ENCODE measurements around the gene NCKAP5.

The NCKAP5 gene

DNA sequence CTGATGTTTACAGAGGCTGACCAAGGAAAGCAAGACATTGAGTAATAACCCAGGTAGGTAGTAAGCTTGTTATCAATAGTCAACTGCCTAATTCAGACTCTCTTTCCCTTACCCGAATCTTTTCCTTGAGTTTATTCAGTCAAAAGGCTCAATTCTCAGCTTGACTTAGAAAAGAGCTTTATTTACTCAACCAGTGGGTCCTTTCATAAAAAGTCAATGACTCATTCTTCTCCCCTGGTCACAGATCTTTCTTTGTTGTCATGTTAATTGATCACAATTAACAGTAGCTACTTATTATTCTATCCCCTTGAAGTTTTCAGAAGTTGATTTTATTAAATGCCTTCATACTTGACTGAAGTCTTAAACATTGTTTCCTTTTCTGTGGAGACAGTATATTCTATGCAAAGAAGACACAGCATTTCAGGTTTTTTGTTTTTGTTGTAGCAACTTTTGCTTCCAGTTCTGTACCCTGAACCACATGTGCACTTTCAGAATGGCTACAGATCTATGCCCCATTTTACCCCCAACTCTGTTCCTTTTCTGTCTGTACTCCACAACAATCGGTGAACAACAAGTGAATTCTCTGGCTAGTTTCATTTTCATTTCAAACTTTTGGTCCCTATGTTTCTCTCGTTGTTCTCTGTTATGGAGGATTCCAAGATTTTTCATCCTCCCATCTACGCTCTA is 428.3 kb downstream of the NCKAP5 start:
- Mint-ChIP-seq H3K27ac (no peak overlapping the region), H3K27me3 (ENCODE audit: low read depth) (no peaks in the 10 kb centered on the region), H3K4me3 (no peak overlapping the region), H3K36me3 (ENCODE audit: low read depth) (no peaks in the 10 kb centered on the region), H3K4me1 (ENCODE audit: low read depth) (no peaks in the 10 kb centered on the region), H3K9me3 (peaks cover 1% of the 10 kb centered on the region)
- no peak for DNase-seq (ENCODE audit: low spot score)

DNA sequence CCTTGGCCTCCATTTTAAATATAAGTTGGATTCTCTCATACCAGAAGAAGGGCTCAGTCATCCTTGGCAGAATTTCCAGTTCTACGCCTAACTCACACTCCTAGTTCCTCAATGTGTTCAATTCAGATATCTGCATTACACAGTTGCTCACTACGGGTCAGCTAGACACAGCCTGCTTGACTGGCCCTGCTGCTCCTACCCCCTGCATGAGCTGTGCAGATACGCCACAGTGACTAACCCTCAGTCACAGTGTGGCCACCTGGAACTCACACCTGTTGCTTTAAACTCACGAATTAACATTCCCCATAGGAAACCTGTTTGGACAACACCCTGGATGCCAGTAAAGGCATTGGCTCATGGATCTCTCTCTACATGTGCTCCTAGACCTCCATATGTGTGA is 429.6 kb downstream of the NCKAP5 start:
- no peaks in the 10 kb centered on the region for H3K36me3 Mint-ChIP-seq (ENCODE audit: low read depth)
- no peaks in the 10 kb centered on the region for H3K4me1 Mint-ChIP-seq (ENCODE audit: low read depth)
- H3K27me3 Mint-ChIP-seq (ENCODE audit: low read depth), result no peaks in the 10 kb centered on the region
- no peak overlapping the region for H3K4me3 Mint-ChIP-seq
- H3K9me3 Mint-ChIP-seq, result peaks cover 3% of the 10 kb centered on the region
- no peak overlapping the region for H3K27ac Mint-ChIP-seq
- no peak for DNase-seq (ENCODE audit: low spot score)

DNA sequence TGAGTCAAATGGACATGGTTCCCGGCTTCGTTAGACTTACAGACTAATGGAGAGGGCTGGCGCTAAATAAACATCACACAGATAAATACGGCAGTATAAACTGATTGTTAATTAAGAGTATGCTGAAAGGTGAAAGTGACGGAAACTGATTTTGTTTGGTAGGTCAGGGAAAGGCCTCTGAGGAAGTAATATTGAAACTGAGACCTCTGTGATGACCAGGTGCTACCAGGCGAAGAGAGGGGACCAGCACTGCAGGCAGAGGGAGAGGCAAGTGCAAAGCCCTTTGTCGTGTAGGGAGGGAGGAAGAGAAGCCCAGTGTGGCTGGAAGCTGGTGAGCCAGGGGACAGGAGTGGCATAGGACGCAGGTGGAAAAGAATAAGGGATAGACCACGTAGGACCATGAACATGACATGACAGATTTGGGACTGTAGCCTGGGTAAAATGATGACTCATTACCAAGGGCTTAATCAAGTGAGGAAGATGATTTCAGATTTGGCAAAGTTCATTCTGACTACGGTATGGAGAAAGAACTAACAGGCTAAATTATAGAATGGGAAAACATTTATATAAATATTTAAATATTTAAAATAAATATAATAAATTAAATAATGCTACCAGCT is 433.1 kb downstream of the NCKAP5 start:
- no peak for DNase-seq (ENCODE audit: low spot score)
- H3K4me1 Mint-ChIP-seq (ENCODE audit: low read depth), result peaks cover 1% of the 10 kb centered on the region
- no peak overlapping the region for H3K27ac Mint-ChIP-seq
- no peaks in the 10 kb centered on the region for H3K36me3 Mint-ChIP-seq (ENCODE audit: low read depth)
- H3K27me3 Mint-ChIP-seq (ENCODE audit: low read depth), result no peaks in the 10 kb centered on the region
- no peak overlapping the region for H3K4me3 Mint-ChIP-seq
- H3K9me3 Mint-ChIP-seq, result peaks cover 3% of the 10 kb centered on the region

DNA sequence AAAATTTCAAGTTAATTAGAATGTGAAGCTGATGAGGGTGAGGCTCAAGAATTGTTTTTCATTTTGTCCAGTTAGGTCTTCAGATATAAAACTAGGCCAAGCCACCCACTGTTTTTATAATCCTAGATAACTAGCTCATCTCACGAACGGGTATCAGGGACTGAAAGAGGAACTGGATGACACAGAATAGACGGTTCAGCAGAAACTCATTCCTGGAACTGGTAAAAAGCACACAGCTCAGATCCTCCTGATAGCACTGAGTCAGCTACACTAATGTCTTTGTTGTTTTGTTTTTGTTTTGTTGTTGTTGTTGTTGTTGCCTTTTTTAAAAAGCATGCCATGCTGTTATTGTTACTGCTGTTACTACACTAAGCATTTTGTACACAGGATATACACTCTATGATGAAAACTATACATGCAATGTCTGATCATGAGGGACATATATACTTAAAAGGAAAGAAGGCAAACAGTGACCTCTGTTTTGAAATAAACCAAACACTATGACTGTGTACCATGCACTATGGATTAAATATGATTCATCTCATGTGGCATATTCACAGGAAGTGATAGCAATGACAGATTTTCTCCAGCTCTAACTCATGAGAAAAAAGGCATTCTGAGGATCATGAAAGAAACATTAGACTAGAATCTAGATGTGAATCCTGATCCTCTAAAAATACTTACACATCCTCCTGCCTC is 437.6 kb downstream of the NCKAP5 start:
- Mint-ChIP-seq H3K27ac (no peak overlapping the region), H3K27me3 (ENCODE audit: low read depth) (no peaks in the 10 kb centered on the region), H3K9me3 (peaks cover 3% of the 10 kb centered on the region), H3K4me1 (ENCODE audit: low read depth) (peaks cover 1% of the 10 kb centered on the region), H3K36me3 (ENCODE audit: low read depth) (no peaks in the 10 kb centered on the region), H3K4me3 (no peak overlapping the region)
- DNase-seq (ENCODE audit: low spot score), result no peak

- no peaks in the 10 kb centered on the region for H3K4me1 Mint-ChIP-seq (ENCODE audit: low read depth)
- H3K27ac Mint-ChIP-seq, result no peak overlapping the region
Observed at GRCh38 chr2:133124446-133124845, 443.8 kb downstream of the NCKAP5 start.

GRCh38 chr2:133123904-133124303 is 444.4 kb downstream of the NCKAP5 start:
- Mint-ChIP-seq H3K27me3 (ENCODE audit: low read depth) (no peaks in the 10 kb centered on the region), H3K4me3 (no peak overlapping the region), H3K27ac (no peak overlapping the region), H3K9me3 (no peaks in the 10 kb centered on the region), H3K4me1 (ENCODE audit: low read depth) (no peaks in the 10 kb centered on the region), H3K36me3 (ENCODE audit: low read depth) (no peaks in the 10 kb centered on the region)
- no peak for DNase-seq (ENCODE audit: low spot score)

More at GRCh38 chr2:133124446-133124845, 443.8 kb downstream of the NCKAP5 start:
- Mint-ChIP-seq H3K36me3 (ENCODE audit: low read depth) (no peaks in the 10 kb centered on the region), H3K4me3 (no peak overlapping the region), H3K27me3 (ENCODE audit: low read depth) (no peaks in the 10 kb centered on the region), H3K9me3 (no peaks in the 10 kb centered on the region)
- DNase-seq (ENCODE audit: low spot score), result no peak

GRCh38 chr2:133123393-133123792 is 444.9 kb downstream of the NCKAP5 start:
- DNase-seq (ENCODE audit: low spot score), result no peak
- H3K4me1 Mint-ChIP-seq (ENCODE audit: low read depth), result no peaks in the 10 kb centered on the region
- no peak overlapping the region for H3K4me3 Mint-ChIP-seq
- H3K9me3 Mint-ChIP-seq, result no peaks in the 10 kb centered on the region
- no peak overlapping the region for H3K27ac Mint-ChIP-seq
- H3K36me3 Mint-ChIP-seq (ENCODE audit: low read depth), result no peaks in the 10 kb centered on the region
- H3K27me3 Mint-ChIP-seq (ENCODE audit: low read depth), result no peaks in the 10 kb centered on the region

- no peak for DNase-seq (ENCODE audit: low spot score)
Observed at GRCh38 chr2:133122529-133122928, 445.7 kb downstream of the NCKAP5 start.

DNA sequence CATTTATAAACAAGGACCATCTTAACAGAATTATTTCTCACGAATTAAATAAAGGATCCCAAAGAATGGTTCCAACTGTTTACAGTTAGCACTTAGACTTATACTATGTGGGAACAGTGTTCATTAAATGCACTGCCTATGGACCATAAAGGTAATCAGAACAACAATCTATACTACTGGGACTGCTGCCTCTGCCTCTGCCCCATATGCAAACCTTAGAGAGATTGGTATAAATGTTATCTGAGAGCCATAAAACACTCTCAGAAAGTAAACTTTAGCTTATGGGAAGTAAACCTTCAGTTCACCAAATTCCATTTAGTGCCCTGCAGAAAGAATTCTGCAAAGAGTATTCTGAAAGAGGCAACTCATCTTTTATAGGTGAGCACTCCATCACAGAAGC is 448.0 kb downstream of the NCKAP5 start:
- Mint-ChIP-seq H3K27ac (no peak overlapping the region), H3K4me1 (ENCODE audit: low read depth) (no peaks in the 10 kb centered on the region)
- no peak for DNase-seq (ENCODE audit: low spot score)

More at GRCh38 chr2:133122529-133122928, 445.7 kb downstream of the NCKAP5 start:
- Mint-ChIP-seq H3K4me1 (ENCODE audit: low read depth) (no peaks in the 10 kb centered on the region), H3K9me3 (no peaks in the 10 kb centered on the region), H3K4me3 (no peak overlapping the region), H3K27me3 (ENCODE audit: low read depth) (no peaks in the 10 kb centered on the region), H3K36me3 (ENCODE audit: low read depth) (no peaks in the 10 kb centered on the region), H3K27ac (no peak overlapping the region)

GRCh38 chr2:133110201-133110600 is 458.1 kb downstream of the NCKAP5 start:
- Mint-ChIP-seq H3K36me3 (ENCODE audit: low read depth) (no peaks in the 10 kb centered on the region), H3K9me3 (peaks cover 4% of the 10 kb centered on the region), H3K27ac (no peak overlapping the region), H3K27me3 (ENCODE audit: low read depth) (no peaks in the 10 kb centered on the region), H3K4me1 (ENCODE audit: low read depth) (no peaks in the 10 kb centered on the region), H3K4me3 (no peak overlapping the region)
- no peak for DNase-seq (ENCODE audit: low spot score)

More for the DNA sequence above, 448.0 kb downstream of the NCKAP5 start:
- Mint-ChIP-seq H3K36me3 (ENCODE audit: low read depth) (no peaks in the 10 kb centered on the region), H3K9me3 (no peaks in the 10 kb centered on the region), H3K27me3 (ENCODE audit: low read depth) (no peaks in the 10 kb centered on the region), H3K4me3 (no peak overlapping the region)

DNA sequence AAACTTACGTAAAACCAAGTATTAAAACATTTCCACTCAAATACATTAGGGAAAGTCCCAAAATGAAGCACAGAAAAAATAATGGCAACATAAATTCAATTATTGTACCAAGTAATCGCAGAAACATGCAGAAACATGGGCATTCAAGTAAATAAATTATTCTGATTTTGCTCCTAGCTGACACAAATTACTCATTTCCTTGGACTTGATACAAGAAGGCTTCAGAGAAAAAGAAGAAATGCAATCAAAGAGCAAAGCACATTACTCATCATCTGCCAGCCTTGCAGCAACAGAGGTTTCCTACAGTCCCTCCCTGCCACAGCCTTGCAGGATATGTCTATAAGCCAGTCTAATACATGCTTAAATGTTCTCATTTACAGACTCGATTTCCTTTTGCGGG is 458.5 kb downstream of the NCKAP5 start:
- H3K36me3 Mint-ChIP-seq (ENCODE audit: low read depth), result no peaks in the 10 kb centered on the region
- no peaks in the 10 kb centered on the region for H3K27me3 Mint-ChIP-seq (ENCODE audit: low read depth)
- no peaks in the 10 kb centered on the region for H3K4me1 Mint-ChIP-seq (ENCODE audit: low read depth)
- no peak overlapping the region for H3K27ac Mint-ChIP-seq
- peaks cover 4% of the 10 kb centered on the region for H3K9me3 Mint-ChIP-seq
- DNase-seq (ENCODE audit: low spot score), result no peak
- no peak overlapping the region for H3K4me3 Mint-ChIP-seq

DNA sequence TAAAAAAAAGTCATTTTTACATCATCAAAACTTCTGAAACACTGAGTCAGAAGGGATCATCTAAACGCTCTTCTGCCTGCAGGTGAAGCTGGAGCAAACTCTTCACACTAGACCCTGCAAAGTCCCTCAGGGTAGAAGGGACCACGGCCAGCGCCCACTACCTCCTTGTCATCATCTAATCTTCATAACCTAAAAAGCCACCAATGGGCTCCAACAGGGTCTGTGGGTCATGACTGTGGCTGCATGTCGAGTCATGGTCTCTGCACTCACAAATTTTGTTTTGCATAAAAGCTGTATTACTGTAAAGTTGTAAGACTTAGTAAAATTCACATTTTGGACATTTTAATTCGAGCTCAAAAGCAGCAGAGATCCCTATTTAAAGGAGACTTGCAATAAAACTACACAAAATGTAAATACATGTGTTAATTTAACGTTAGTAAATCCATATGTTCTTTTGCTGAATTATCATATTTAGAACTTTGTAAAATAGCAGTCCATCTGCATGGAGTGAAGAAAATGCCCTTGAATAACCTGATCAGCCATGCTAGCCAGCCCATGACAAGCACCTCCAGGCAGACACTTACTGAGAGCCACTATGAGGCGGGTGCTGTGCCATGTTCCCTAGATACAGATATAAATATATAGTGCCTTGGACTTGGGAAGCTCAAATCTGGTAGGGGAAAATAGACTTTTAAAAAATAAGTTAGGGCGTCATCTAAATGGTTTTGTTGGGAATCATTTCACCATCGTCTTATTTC is 461.0 kb downstream of the NCKAP5 start:
- Mint-ChIP-seq H3K27me3 (ENCODE audit: low read depth) (no peaks in the 10 kb centered on the region), H3K9me3 (peaks cover 4% of the 10 kb centered on the region), H3K4me1 (ENCODE audit: low read depth) (no peaks in the 10 kb centered on the region), H3K4me3 (no peak overlapping the region), H3K36me3 (ENCODE audit: low read depth) (no peaks in the 10 kb centered on the region), H3K27ac (no peak overlapping the region)
- DNase-seq (ENCODE audit: low spot score), result no peak

- no peak overlapping the region for H3K27ac Mint-ChIP-seq
- H3K4me3 Mint-ChIP-seq, result no peak overlapping the region
- H3K4me1 Mint-ChIP-seq (ENCODE audit: low read depth), result no peaks in the 10 kb centered on the region
- no peaks in the 10 kb centered on the region for H3K27me3 Mint-ChIP-seq (ENCODE audit: low read depth)
- H3K36me3 Mint-ChIP-seq (ENCODE audit: low read depth), result no peaks in the 10 kb centered on the region
- H3K9me3 Mint-ChIP-seq, result peaks cover 4% of the 10 kb centered on the region
- DNase-seq (ENCODE audit: low spot score), result no peak
Observed at GRCh38 chr2:133104871-133105270, 463.4 kb downstream of the NCKAP5 start.

GRCh38 chr2:133098787-133099186 is 469.5 kb downstream of the NCKAP5 start:
- DNase-seq (ENCODE audit: low spot score), result no peak
- no peaks in the 10 kb centered on the region for H3K36me3 Mint-ChIP-seq (ENCODE audit: low read depth)
- H3K27ac Mint-ChIP-seq, result no peak overlapping the region
- H3K27me3 Mint-ChIP-seq (ENCODE audit: low read depth), result no peaks in the 10 kb centered on the region
- no peaks in the 10 kb centered on the region for H3K4me1 Mint-ChIP-seq (ENCODE audit: low read depth)
- H3K4me3 Mint-ChIP-seq, result no peak overlapping the region
- H3K9me3 Mint-ChIP-seq, result no peaks in the 10 kb centered on the region
